H1 (cell line): ENCODE results near the gene TPSB2. TPM values are rescaled to one million over a fixed set of nuclear protein-coding genes. Genes with fewer than 3 reads are reported as not detected.

Source experiments
- CTCF ChIA-PET: fragments of 300-600 bp; sonication (Branson Sonifier 250); formaldehyde crosslinking; loops from one replicate; lab custom pipeline; 2021; ENCODE audit not compliant: partially characterized antibody; lab: Charles Lee
- POLR2A ChIA-PET: fragments of 300-600 bp; sonication (Branson Sonifier 250); formaldehyde crosslinking; loops from one replicate; lab custom pipeline; 2021; ENCODE audit warnings: inconsistent platforms; ENCODE audit not compliant: partially characterized antibody; lab: Charles Lee
- DNase-seq, 2 experiments: peaks; one replicate each; pipeline versions ENCODE4 v3.0.0 to v3.0.0-alpha.2; 2010 to 2022; ENCODE audit warnings: low spot score in 2 of 2, low read depth in 1 of 2, mixed read lengths in 1 of 2
- FAIRE-seq: peaks from 2 replicates; lab custom pipeline; 2011; peaks lifted over from hg19 to GRCh38; lab: Jason Lieb, UNC
- H2AFZ ChIP-seq: 2 replicates; pipeline ENCODE4 v1.8.1; 2012; ENCODE audit warnings: low read length, inconsistent platforms
- H2AK5ac ChIP-seq: 2 replicates; pipeline ENCODE4 v1.6.1; 2013; ENCODE audit warnings: low read depth, low read length
- H2BK120ac ChIP-seq: replicated peaks from 2 replicates; pipeline ENCODE3; 2013; ENCODE audit warnings: low read depth, low read length, inconsistent platforms
- H2BK12ac ChIP-seq: 2 replicates; pipeline ENCODE4 v1.6.1; 2013; ENCODE audit warnings: low read depth, low read length
- H2BK15ac ChIP-seq: 2 replicates; pipeline ENCODE4 v1.6.1; 2013; ENCODE audit warnings: low read length
- H2BK20ac ChIP-seq: 2 replicates; pipeline ENCODE4 v1.6.1; 2013; ENCODE audit warnings: low read length
- H2BK5ac ChIP-seq: 2 replicates; pipeline ENCODE4 v1.6.1; 2013; ENCODE audit warnings: low read depth, low read length
- H3K14ac ChIP-seq: 2 replicates; pipeline ENCODE4 v1.6.1; 2013; ENCODE audit warnings: inconsistent platforms; ENCODE audit not compliant: insufficient read length
- H3K18ac ChIP-seq: 2 replicates; pipeline ENCODE4 v1.6.1; 2013; ENCODE audit warnings: low read length; ENCODE audit errors: extremely low read depth
- H3K23ac ChIP-seq: 2 replicates; pipeline ENCODE4 v1.6.1; 2013; ENCODE audit warnings: inconsistent platforms; ENCODE audit not compliant: insufficient read length
- H3K23me2 ChIP-seq: 2 replicates; pipeline ENCODE4 v1.6.1; 2013; ENCODE audit warnings: low read depth, low read length
- H3K27ac ChIP-seq: 2 replicates; pipeline ENCODE4 v1.6.1; 2011; ENCODE audit warnings: low read depth, low read length, inconsistent platforms
- H3K27me3 ChIP-seq, 4 experiments: replicated peaks in 1 of 4; 1 replicate in 1 of 4; 2 replicates in 3 of 4; pipeline versions ENCODE4 v1.6.1 to v1.8.1; 2011 to 2013; ENCODE audit warnings: low read length in 3 of 4, mild to moderate bottlenecking in 3 of 4, inconsistent platforms in 2 of 4, mixed read lengths in 2 of 4, moderate library complexity in 1 of 4; ENCODE audit not compliant: control insufficient read depth in 3 of 4, insufficient read depth in 3 of 4; ENCODE audit errors: extremely low read depth in 1 of 4
- H3K36me3 ChIP-seq, 4 experiments: 2 replicates each; pipeline versions ENCODE4 v1.6.1 to v1.8.1; 2011 to 2013; ENCODE audit warnings: mild to moderate bottlenecking in 4 of 4, low read length in 3 of 4, moderate library complexity in 2 of 4, control low read depth in 1 of 4, inconsistent platforms in 1 of 4; ENCODE audit not compliant: insufficient read depth in 4 of 4, control insufficient read depth in 2 of 4
- H3K4ac ChIP-seq: replicated peaks from 2 replicates; pipeline ENCODE3; 2013; ENCODE audit warnings: low read length, low read depth, mixed read lengths, inconsistent platforms; ENCODE audit not compliant: insufficient read length
- H3K4me1 ChIP-seq, 4 experiments: replicated peaks in 1 of 4; 1 replicate in 1 of 4; 2 replicates in 3 of 4; pipeline versions ENCODE4 v1.6.1 to v1.8.1; 2011 to 2013; ENCODE audit warnings: low read length in 3 of 4, inconsistent platforms in 2 of 4, mixed read lengths in 1 of 4; ENCODE audit not compliant: insufficient read depth in 4 of 4, control insufficient read depth in 3 of 4
- H3K4me2 ChIP-seq, 2 experiments: 2 replicates each; pipeline versions ENCODE4 v1.6.1 to v1.8.1; 2011 to 2013; ENCODE audit warnings: low read depth in 2 of 2, low read length in 2 of 2, control low read depth in 1 of 2, inconsistent platforms in 1 of 2, mild to moderate bottlenecking in 1 of 2; ENCODE audit not compliant: insufficient read depth in 1 of 2
- H3K4me3 ChIP-seq, 4 experiments: fragments of 200-600, 300-600 bp in 1 of 4; sonication (generic), shearing (Covaris generic), sonication (Bioruptor Twin) in 1 of 4; 2 replicates each; pipeline versions ENCODE4 v1.5.1 to v1.8.1; 2011 to 2016; ENCODE audit warnings: low read length in 4 of 4, low read depth in 3 of 4, control low read depth in 2 of 4, inconsistent platforms in 2 of 4, mild to moderate bottlenecking in 2 of 4, mixed read lengths in 1 of 4, moderate library complexity in 1 of 4; ENCODE audit not compliant: insufficient read depth in 2 of 4; ENCODE audit errors: extremely low read depth in 1 of 4
- H3K56ac ChIP-seq: replicated peaks from 2 replicates; pipeline ENCODE3; 2013; ENCODE audit warnings: low read depth, mild to moderate bottlenecking, mixed read lengths, low read length, inconsistent platforms; ENCODE audit not compliant: insufficient read length
- H3K79me1 ChIP-seq: 2 replicates; pipeline ENCODE4 v1.6.1; 2013; ENCODE audit warnings: low read depth, low read length, control low read depth
- H3K79me2 ChIP-seq, 2 experiments: 2 replicates each; pipeline versions ENCODE4 v1.6.1 to v1.8.1; 2012 to 2013; ENCODE audit warnings: low read length in 2 of 2, mild to moderate bottlenecking in 2 of 2, inconsistent platforms in 1 of 2; ENCODE audit not compliant: insufficient read depth in 2 of 2, control insufficient read depth in 1 of 2
- H3K9ac ChIP-seq, 4 experiments: replicated peaks in 1 of 4; 1 replicate in 1 of 4; 2 replicates in 3 of 4; pipeline versions ENCODE4 v1.6.1 to v1.8.1; 2011 to 2013; ENCODE audit warnings: low read depth in 3 of 4, low read length in 3 of 4, control low read depth in 2 of 4, mild to moderate bottlenecking in 2 of 4, moderate library complexity in 2 of 4, inconsistent platforms in 1 of 4; ENCODE audit errors: extremely low read depth in 1 of 4
- H3K9me3 ChIP-seq, 2 experiments: 2 replicates each; pipeline versions ENCODE4 v1.6.1 to v1.8.1; 2012 to 2013; ENCODE audit warnings: mild to moderate bottlenecking in 2 of 2, moderate library complexity in 2 of 2, control low read depth in 1 of 2, inconsistent platforms in 1 of 2, low read depth in 1 of 2, low read length in 1 of 2, mixed read lengths in 1 of 2; ENCODE audit not compliant: insufficient read depth in 2 of 2
- H4K20me1 ChIP-seq, 2 experiments: replicated peaks in 1 of 2; 2 replicates each; pipeline versions ENCODE3 to v1.8.1; 2011 to 2013; ENCODE audit warnings: inconsistent platforms in 2 of 2, low read length in 2 of 2, mild to moderate bottlenecking in 1 of 2; ENCODE audit not compliant: insufficient read depth in 2 of 2, control insufficient read depth in 1 of 2
- H4K5ac ChIP-seq: 2 replicates; pipeline ENCODE4 v1.6.1; 2013; ENCODE audit warnings: low read length, low read depth, mixed read lengths, inconsistent platforms; ENCODE audit not compliant: insufficient read length
- H4K8ac ChIP-seq: 2 replicates; pipeline ENCODE4 v1.8.0; 2013; ENCODE audit warnings: mild to moderate bottlenecking, moderate library complexity, low read length, inconsistent platforms; ENCODE audit not compliant: insufficient read depth; ENCODE audit errors: extremely low read depth
- H4K91ac ChIP-seq: replicated peaks from 2 replicates; pipeline ENCODE3; 2013; ENCODE audit warnings: low read length, mixed read lengths, inconsistent platforms; ENCODE audit not compliant: insufficient read length
- ASH2L ChIP-seq: fragments of 200-600, 300-600 bp; sonication (generic); IDR thresholded peaks from one replicate; pipeline ENCODE4 v1.7.1; 2017; ENCODE audit warnings: low read length
- BCL11A ChIP-seq, 2 experiments: IDR thresholded peaks; one replicate each; pipeline ENCODE4 v1.6.1; 2011; ENCODE audit warnings: low read depth in 2 of 2, low read length in 2 of 2, mild to moderate bottlenecking in 2 of 2
- E2F6 ChIP-seq: IDR thresholded peaks from 2 replicates; pipeline ENCODE4 v1.6.1; 2012; ENCODE audit warnings: inconsistent platforms
- EP300 ChIP-seq, 2 experiments: IDR thresholded peaks; 1 replicate in 1 of 2; 2 replicates in 1 of 2; pipeline ENCODE4 v1.6.1; 2011 to 2012; ENCODE audit warnings: low read depth in 2 of 2, low read length in 2 of 2, mild to moderate bottlenecking in 2 of 2, borderline replicate concordance in 1 of 2, inconsistent platforms in 1 of 2, moderate library complexity in 1 of 2
- EZH2 ChIP-seq: fragments of 200-600 bp; sonication (generic); IDR thresholded peaks from 2 replicates; pipeline ENCODE4 v1.7.1; 2012; ENCODE audit warnings: low read depth, mild to moderate bottlenecking, moderate library complexity, low read length, inconsistent platforms; ENCODE audit not compliant: severe bottlenecking
- GABPA ChIP-seq: IDR thresholded peaks from 2 replicates; pipeline ENCODE4 v1.6.1; 2011; ENCODE audit warnings: mild to moderate bottlenecking, low read length, moderate library complexity, borderline replicate concordance; ENCODE audit not compliant: insufficient read depth
- SIN3A ChIP-seq, 2 experiments: IDR thresholded peaks in 1 of 2; conservative IDR thresholded peaks in 1 of 2; 2 replicates each; pipeline ENCODE4 v1.6.1; 2011 to 2012; ENCODE audit warnings: low read length in 2 of 2, improper control_type of control experiment in 1 of 2, low read depth in 1 of 2, mild to moderate bottlenecking in 1 of 2
- SIRT6 ChIP-seq: IDR thresholded peaks from one replicate; pipeline ENCODE4 v1.7.1; 2012; ENCODE audit warnings: low read length, inconsistent platforms
- ZNF274 ChIP-seq: IDR thresholded peaks from 2 replicates; pipeline ENCODE4 v1.7.0; 2012; ENCODE audit warnings: low read length, borderline replicate concordance; ENCODE audit errors: extremely low read depth
- WGBS, 2 experiments: shearing (Covaris generic) in 1 of 2; methylation state at CpG; one replicate each; pipeline versions ENCODE4 v1.1.6 to v1.1.7; 2013 to 2015; ENCODE audit warnings: low lambda C conversion rate in 2 of 2, mixed read lengths in 2 of 2, inconsistent platforms in 1 of 2, low coverage in 1 of 2, missing lambda C conversion rate in 1 of 2; ENCODE audit not compliant: insufficient replicate concordance in 2 of 2, insufficient coverage in 1 of 2, insufficient read length in 1 of 2; ENCODE audit errors: extremely low coverage in 1 of 2, missing lambda C conversion rate in 1 of 2; 5-methylcytosine and 5-hydroxymethylcytosine counted together
- polyA plus RNA-seq, 7 experiments: library from polyadenylated mRNA; depleted of rRNA in 3 of 7; stranded (reverse) in 5 of 7; unstranded in 2 of 7; fragments of >200 nt in 5 of 7; fragments of 200-250 nt in 2 of 7; gene quantifications; 1 replicate in 5 of 7; 2 replicates in 1 of 7; 4 replicates in 1 of 7; pipeline versions ENCODE4 v1.2.1 to v1.2.3, GENCODE V29; 2011 to 2013; ENCODE audit warnings: missing spikeins in 2 of 7, mixed read lengths in 2 of 7
- total RNA-seq: library from RNA; stranded (reverse); fragmentation: NEBNext Ultra II Directional; extraction: Animal tissue kit (Norgen Biotek cat#: 25700); gene quantifications from 2 replicates; pipeline ENCODE4 v1.2.1, GENCODE V29; 2021

TPSB2 gene
- total and polyA plus RNA-seq, 2 of the 8 experiments (the other 6 are each of a cell fraction or from before 2014, with no cell fraction given) = 0.08 TPM; not detected in 1

- Histone ChIP-seq H2BK120ac (no peak overlapping the region), H2BK5ac (no peak overlapping the region), H3K36me3 (peaks cover 2 to 33% (median 8%) of the 10 kb centered on the region in 4 experiments; a peak in 6 of 8 replicates), H4K5ac (no peak overlapping the region), H2BK15ac (no peak overlapping the region), H3K23ac (no peak overlapping the region), H3K56ac (no peak overlapping the region), H3K4ac (no peak overlapping the region), H3K18ac (no peak overlapping the region), H4K91ac (no peak overlapping the region), H3K4me2 (no peak overlapping the region), H3K14ac (no peak overlapping the region), H3K79me1 (no peaks in the 10 kb centered on the region), H2BK12ac (no peak overlapping the region), H3K27ac (no peak overlapping the region), H3K4me1 (no peaks in the 10 kb centered on the region; a peak in 1 of 7 replicates), H3K23me2 (no peaks in the 10 kb centered on the region), H2AFZ (no peak overlapping the region), H3K4me3 (no peak overlapping the region), H4K8ac (no peak overlapping the region), H4K20me1 (peaks cover 0 to 8% of the 10 kb centered on the region in 2 experiments), H3K9ac (no peak overlapping the region), H3K79me2 (no peaks in the 10 kb centered on the region), H3K27me3 (peaks cover 0 to 2% (median under 1%) of the 10 kb centered on the region in 4 experiments; a peak in 1 of 7 replicates), H2AK5ac (no peak overlapping the region), H3K9me3 (no peaks in the 10 kb centered on the region), H2BK20ac (no peak overlapping the region)
- no peak for DNase-seq
- TF ChIP-seq E2F6 = no peak
- no peak for TF ChIP-seq EZH2
- TF ChIP-seq EP300 (IDR thresholded peaks at IDR 0.05; ENCODE audit: borderline replicate concordance in 1 of 2, low read depth in 2 of 2, low read length in 2 of 2) = no peak
- TF ChIP-seq ZNF274 = no peak
- TF ChIP-seq BCL11A (IDR thresholded peaks at IDR 0.05; ENCODE audit: low read depth in 2 of 2, low read length in 2 of 2) = no peak
- TF ChIP-seq ASH2L = no peak
- TF ChIP-seq SIRT6 = no peak
- TF ChIP-seq SIN3A (conservative IDR thresholded peaks at IDR 0.05 in 1 of 2, IDR thresholded peaks at IDR 0.05 in 1 of 2; ENCODE audit: low read depth in 1 of 2, low read length in 2 of 2) = no peak
- no peak for TF ChIP-seq GABPA
- POLR2A ChIA-PET = interaction anchor here (1.2 kb wide), 1 partner anchor 13 kb away, joined by 4 read pairs; no protein-coding TSS in a partner anchor
- CTCF ChIA-PET = interaction anchor here (1.5 kb wide), 1 partner anchor 35 kb away, joined by 3 read pairs; no protein-coding TSS in a partner anchor
- WGBS, 2 experiments = 92% methylated on average over 30 of the region's 40 CpGs; no CpG with 5 or more reads in 1 of the 2 experiments
- no peak for FAIRE-seq
Measured at GRCh38 chr16:1221628-1222552, 8.1 kb downstream of the TPSB2 start.
